OCI-LY7 (cell line): ENCODE results near the gene KCMF1. TPM values are rescaled to one million over a fixed set of nuclear protein-coding genes. Genes with fewer than 3 reads are reported as not detected.

Source experiments
- BruUV-seq: library from RNA; stranded (reverse); fragments of 400-500 nt; replicated peaks from 2 replicates; lab custom pipeline; 2021; lab: Mats Ljungman, UMichigan
- CTCF ChIA-PET: fragments of 300-600 bp; sonication (Branson Sonifier 250); formaldehyde crosslinking; loops from one replicate; lab custom pipeline; 2022; ENCODE audit warnings: antibody characterized with exemption; ENCODE audit not compliant: unreplicated experiment; lab: Charles Lee
- POLR2A ChIA-PET: fragments of 300-600 bp; sonication (Branson Sonifier 250); formaldehyde crosslinking; loops from one replicate; lab custom pipeline; 2022; ENCODE audit warnings: antibody characterized with exemption; lab: Charles Lee
- DNase-seq: peaks from one replicate; pipeline ENCODE4 v3.0.0-alpha.2; 2015; ENCODE audit warnings: low spot score
- H2AFZ ChIP-seq: fragments of 200-600 bp; sonication (generic), shearing (Covaris generic); 2 replicates; pipeline ENCODE4 v1.6.1; 2014; ENCODE audit warnings: mild to moderate bottlenecking, antibody characterized with exemption, low read length, moderate library complexity
- H3K27ac ChIP-seq: fragments of 200-600 bp; sonication (generic); 2 replicates; pipeline ENCODE4 v1.5.1; 2014; ENCODE audit warnings: mixed run types, low read depth, mild to moderate bottlenecking, moderate library complexity, low read length, inconsistent platforms; ENCODE audit not compliant: poor library complexity, severe bottlenecking
- H3K36me3 ChIP-seq: fragments of 200-600 bp; sonication (generic); 2 replicates; pipeline ENCODE4 v1.6.1; 2014; ENCODE audit warnings: mild to moderate bottlenecking, antibody characterized with exemption, low read length, moderate library complexity, mixed read lengths; ENCODE audit not compliant: insufficient read depth
- H3K4me1 ChIP-seq: fragments of 200-600 bp; sonication (generic); 2 replicates; pipeline ENCODE4 v1.5.1; 2014; ENCODE audit warnings: mild to moderate bottlenecking, low read length; ENCODE audit not compliant: insufficient read depth, poor library complexity, severe bottlenecking
- H3K4me2 ChIP-seq: fragments of 200-600 bp; sonication (generic); 2 replicates; pipeline ENCODE4 v1.6.1; 2014; ENCODE audit warnings: mild to moderate bottlenecking, low read length
- H3K4me3 ChIP-seq: fragments of 200-600 bp; sonication (generic); 2 replicates; pipeline ENCODE4 v1.5.1; 2014; ENCODE audit warnings: mild to moderate bottlenecking, low read depth, low read length; ENCODE audit not compliant: poor library complexity, severe bottlenecking
- H3K79me2 ChIP-seq: fragments of 200-600 bp; sonication (generic); 2 replicates; pipeline ENCODE4 v1.6.1; 2016; ENCODE audit warnings: low read depth, mild to moderate bottlenecking, low read length, moderate library complexity, mixed read lengths; ENCODE audit not compliant: insufficient read depth
- H3K9me2 ChIP-seq: fragments of 200-600 bp; sonication (generic); 2 replicates; pipeline ENCODE4 v1.6.1; 2016; ENCODE audit warnings: mild to moderate bottlenecking, low read length, mixed read lengths; ENCODE audit not compliant: insufficient read depth
- H3K9me3 ChIP-seq: fragments of 200-600 bp; sonication (generic); 2 replicates; pipeline ENCODE4 v1.6.1; 2014; ENCODE audit warnings: mild to moderate bottlenecking, mixed run types, low read length, mixed read lengths
- H4K20me1 ChIP-seq: fragments of 200-600 bp; sonication (generic); 2 replicates; pipeline ENCODE4 v1.6.1; 2014; ENCODE audit warnings: mild to moderate bottlenecking, antibody characterized with exemption, low read length, moderate library complexity, mixed read lengths; ENCODE audit not compliant: insufficient read depth
- EZH2phosphoT487 ChIP-seq: fragments of 200-600 bp; sonication (generic); IDR thresholded peaks from 2 replicates; pipeline ENCODE4 v1.6.1; 2018; ENCODE audit warnings: low read depth, borderline replicate concordance, mild to moderate bottlenecking, mixed run types, antibody characterized with exemption, low read length, moderate library complexity, mixed read lengths
- intact Hi-C: fragments of 100-400 bp; cut with micrococcal nuclease; formaldehyde crosslinking; loops from one replicate; pipeline ENCODE4 v1.10.0; 2022; ENCODE audit not compliant: unreplicated experiment
- total RNA-seq, 2 experiments: library from RNA; depleted of rRNA in 1 of 2; stranded (reverse); fragments of >200 nt in 1 of 2; shearing (Covaris generic) in 1 of 2; gene quantifications; 2 replicates each; pipeline ENCODE4 v1.2.3, GENCODE V29; 2014 to 2022
- TF ChIP-seq, protein P1 (sequence below): fragments of 200-600 bp; sonication (generic); conservative IDR thresholded peaks from 2 replicates; pipeline ENCODE4 v1.5.1; 2014; ENCODE audit warnings: mild to moderate bottlenecking, antibody characterized with exemption, low read length, moderate library complexity, mixed read lengths

The KCMF1 gene
- total RNA-seq, 2 experiments from 2014 or later = 42.2 to 95.1 TPM

DNA sequence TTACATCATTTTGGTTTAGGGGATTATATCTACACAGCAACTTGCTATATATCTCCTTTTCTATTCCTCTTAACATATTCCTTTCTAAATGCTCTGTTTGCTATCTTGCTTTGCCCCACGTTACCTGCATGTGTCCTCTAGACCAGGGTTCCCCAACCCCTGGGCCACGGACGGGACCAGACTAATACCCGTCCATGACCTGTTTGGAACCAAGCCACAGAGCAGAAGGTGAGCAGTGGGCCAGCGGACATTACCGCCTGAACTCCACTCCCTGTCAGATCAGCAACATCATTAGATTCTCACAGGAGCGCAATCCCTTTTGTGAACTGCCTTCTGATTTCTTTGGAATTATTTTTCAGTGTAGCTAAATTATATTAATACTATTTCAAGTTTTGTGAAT lies 66.7 kb downstream of the KCMF1 start:
- no peak for DNase-seq
- intact Hi-C loops = no loop called here
- H4K20me1 ChIP-seq = no peaks in the 10 kb centered on the region
- H3K27ac ChIP-seq = no peak overlapping the region
- ChIA-PET CTCF (no interaction called here), POLR2A (interaction anchor here (0.7 kb wide), 1 partner anchor 134 kb away, joined by 3 read pairs; no protein-coding TSS in a partner anchor)
- H3K4me1 ChIP-seq = no peaks in the 10 kb centered on the region
- H3K9me2 ChIP-seq = no peaks in the 10 kb centered on the region
- TF ChIP-seq EZH2phosphoT487 = no peak
- TF ChIP-seq, protein P1, sequence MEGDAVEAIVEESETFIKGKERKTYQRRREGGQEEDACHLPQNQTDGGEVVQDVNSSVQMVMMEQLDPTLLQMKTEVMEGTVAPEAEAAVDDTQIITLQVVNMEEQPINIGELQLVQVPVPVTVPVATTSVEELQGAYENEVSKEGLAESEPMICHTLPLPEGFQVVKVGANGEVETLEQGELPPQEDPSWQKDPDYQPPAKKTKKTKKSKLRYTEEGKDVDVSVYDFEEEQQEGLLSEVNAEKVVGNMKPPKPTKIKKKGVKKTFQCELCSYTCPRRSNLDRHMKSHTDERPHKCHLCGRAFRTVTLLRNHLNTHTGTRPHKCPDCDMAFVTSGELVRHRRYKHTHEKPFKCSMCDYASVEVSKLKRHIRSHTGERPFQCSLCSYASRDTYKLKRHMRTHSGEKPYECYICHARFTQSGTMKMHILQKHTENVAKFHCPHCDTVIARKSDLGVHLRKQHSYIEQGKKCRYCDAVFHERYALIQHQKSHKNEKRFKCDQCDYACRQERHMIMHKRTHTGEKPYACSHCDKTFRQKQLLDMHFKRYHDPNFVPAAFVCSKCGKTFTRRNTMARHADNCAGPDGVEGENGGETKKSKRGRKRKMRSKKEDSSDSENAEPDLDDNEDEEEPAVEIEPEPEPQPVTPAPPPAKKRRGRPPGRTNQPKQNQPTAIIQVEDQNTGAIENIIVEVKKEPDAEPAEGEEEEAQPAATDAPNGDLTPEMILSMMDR = no peak
- no TSS peak for BruUV-seq
- no peak overlapping the region for H3K4me2 ChIP-seq
- peaks cover 85% of the 10 kb centered on the region for H3K36me3 ChIP-seq
- no peaks in the 10 kb centered on the region for H3K79me2 ChIP-seq
- H3K9me3 ChIP-seq = no peaks in the 10 kb centered on the region
- no peak overlapping the region for H3K4me3 ChIP-seq
- H2AFZ ChIP-seq = no peak overlapping the region

DNA sequence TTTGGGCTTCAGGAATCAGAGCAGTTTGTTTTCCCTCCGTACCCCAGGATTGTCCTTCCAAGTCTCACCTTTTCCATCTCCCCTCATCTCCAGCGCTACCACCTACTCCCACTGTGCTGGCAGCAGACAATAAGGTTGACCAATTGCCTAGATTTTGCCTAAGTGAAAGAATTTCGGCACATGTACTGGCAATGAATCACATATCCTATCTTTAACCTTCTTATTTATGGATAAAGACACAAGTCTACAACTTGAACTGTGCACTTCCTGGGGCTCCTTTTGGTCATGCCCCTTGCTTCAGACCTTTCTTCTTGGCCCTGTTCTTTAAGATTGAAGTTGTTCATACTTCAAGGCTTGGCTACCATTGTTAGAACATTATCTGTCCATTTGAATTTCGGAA lies 71.4 kb downstream of the KCMF1 start:
- intact Hi-C loops = no loop called here
- Histone ChIP-seq H4K20me1 (no peaks in the 10 kb centered on the region), H3K79me2 (no peaks in the 10 kb centered on the region; the same call in 1 of the 2 replicates), H3K36me3 (peaks cover 86% of the 10 kb centered on the region), H3K9me2 (no peaks in the 10 kb centered on the region), H3K4me2 (no peak overlapping the region), H3K27ac (no peak overlapping the region), H3K4me3 (no peak overlapping the region), H3K9me3 (no peaks in the 10 kb centered on the region), H3K4me1 (no peaks in the 10 kb centered on the region), H2AFZ (no peak overlapping the region)
- no TSS peak for BruUV-seq
- no peak for TF ChIP-seq EZH2phosphoT487
- TF ChIP-seq, protein P1 = no peak
- ChIA-PET POLR2A (interaction anchor here (1.4 kb wide), 1 partner anchor 9 kb away, joined by 3 read pairs; no protein-coding TSS in a partner anchor), CTCF (no interaction called here)
- no peak for DNase-seq

DNA sequence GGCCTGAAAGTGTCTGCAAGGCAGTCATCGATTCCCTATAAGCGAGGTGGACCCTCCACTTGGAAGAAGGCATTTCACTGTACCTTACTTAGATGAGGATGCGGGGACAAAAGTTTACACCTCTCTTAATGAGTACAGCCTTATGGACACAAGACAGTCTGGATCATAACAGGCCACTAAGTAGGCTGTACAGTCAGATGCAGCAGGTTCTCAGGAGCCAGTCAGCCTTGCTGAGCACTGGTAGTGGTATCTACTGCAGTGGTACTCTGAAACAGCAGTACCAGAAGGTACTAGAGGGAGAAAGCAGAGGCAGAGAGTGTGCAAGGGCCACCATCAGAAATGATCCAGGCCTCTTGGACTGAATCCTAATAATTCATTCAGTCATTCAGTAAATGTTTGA lies 77.6 kb downstream of the KCMF1 start:
- H3K9me3 ChIP-seq = no peaks in the 10 kb centered on the region
- ChIA-PET CTCF (no interaction called here), POLR2A (no interaction called here)
- H3K9me2 ChIP-seq = no peaks in the 10 kb centered on the region
- no peak overlapping the region for H3K4me3 ChIP-seq
- H4K20me1 ChIP-seq = no peaks in the 10 kb centered on the region
- no peaks in the 10 kb centered on the region for H3K79me2 ChIP-seq
- no TSS peak for BruUV-seq
- no peak overlapping the region for H2AFZ ChIP-seq
- no peak for DNase-seq
- peaks cover 93% of the 10 kb centered on the region for H3K36me3 ChIP-seq
- no peak overlapping the region for H3K27ac ChIP-seq
- H3K4me1 ChIP-seq = no peaks in the 10 kb centered on the region
- no peak overlapping the region for H3K4me2 ChIP-seq
- intact Hi-C loops = no loop called here
- no peak for TF ChIP-seq EZH2phosphoT487
- TF ChIP-seq, protein P1 = no peak
